Stomach (tissue), 9 donors: ENCODE measurements around the gene STK31. TPM values are rescaled to one million over a fixed set of nuclear protein-coding genes. Genes with fewer than 3 reads are reported as not detected.
"Not testable (repeated sequence)": the region's sequence is repeated elsewhere in the genome, so short reads cannot be mapped to it uniquely, and the experiment has no call there.

Experiments used
- DNase-seq, 2 donors: peaks; one replicate each; pipeline versions ENCODE4 v3.0.0 to v3.0.0-alpha.2; 2013 to 2019
- H3K27ac ChIP-seq, 5 donors: fragments of 200-600 bp in 4 of 5; sonication (generic) in 4 of 5; one replicate each; pipeline ENCODE4 v1.5.1; 2013 to 2019; ENCODE audit warnings: mild to moderate bottlenecking in 1 of 5, moderate library complexity in 1 of 5
- H3K27me3 ChIP-seq, 3 donors: fragments of 200-600 bp; sonication (generic); one replicate each; pipeline ENCODE4 v1.5.1; 2017 to 2019; ENCODE audit warnings: mixed run types in 1 of 3
- H3K36me3 ChIP-seq, 4 donors: fragments of 200-600 bp; sonication (generic); 1 replicate in 3 of 4; 2 replicates in 1 of 4; pipeline ENCODE4 v1.5.1; 2016 to 2019
- H3K4me1 ChIP-seq, 4 donors: fragments of 200-600 bp; sonication (generic); one replicate each; pipeline ENCODE4 v1.5.1; 2016 to 2019
- H3K4me3 ChIP-seq, 4 donors: fragments of 200-600 bp; sonication (generic) in 3 of 4; one replicate each; pipeline ENCODE4 v1.5.1; 2016 to 2019; ENCODE audit warnings: mild to moderate bottlenecking in 1 of 4
- H3K9me3 ChIP-seq, 4 donors: fragments of 200-600 bp; sonication (generic); one replicate each; pipeline ENCODE4 v1.5.1; 2016 to 2019
- EP300 ChIP-seq: sonication (generic); formaldehyde crosslinking; IDR thresholded peaks from one replicate; pipeline ENCODE4 v1.6.1; 2017; ENCODE audit warnings: antibody characterized with exemption
- POLR2A ChIP-seq, 4 donors: fragments of 450-650 bp; IDR thresholded peaks; one replicate each; pipeline ENCODE4 v1.6.1; 2016; ENCODE audit warnings: antibody characterized with exemption in 4 of 4, control low read depth in 2 of 4, mild to moderate bottlenecking in 1 of 4, moderate library complexity in 1 of 4
- POLR2AphosphoS5 ChIP-seq, 3 donors: sonication (generic); formaldehyde crosslinking; IDR thresholded peaks; one replicate each; pipeline ENCODE4 v1.6.1; 2016; ENCODE audit warnings: antibody characterized with exemption in 3 of 3
- WGBS, 5 donors: extraction: QIAGEN DNeasy Blood & Tissue Kit in 3 of 5; methylation state at CpG; one replicate each; pipeline versions ENCODE4 v1.1.5 to v1.1.7; 2013 to 2018; 5-methylcytosine and 5-hydroxymethylcytosine counted together
- intact Hi-C: fragments of 100-400 bp; cut with DNase I; formaldehyde crosslinking; loops from one replicate; pipeline ENCODE4 v1.15.1; 2023; ENCODE audit warnings: low total_unique reads
- polyA plus RNA-seq, 3 donors: library from polyadenylated mRNA; stranded (reverse); fragments of 200-250 nt; gene quantifications; one replicate each; pipeline ENCODE4 v1.2.3, GENCODE V29; 2013
- total RNA-seq, 5 donors: library from RNA; depleted of rRNA; stranded (reverse); fragments of >200 nt; gene quantifications; one replicate each; pipeline versions ENCODE4 v1.1.0 to v1.2.3, GENCODE V29; 2014 to 2016
- TF ChIP-seq, protein P1 (sequence below), 7 experiments: fragments of 450-650 bp in 4 of 7; fragments of 200-600 bp in 3 of 7; sonication (generic) in 3 of 7; IDR thresholded peaks; one replicate each; pipeline ENCODE4 v1.5.1; 2016 to 2019; ENCODE audit warnings: antibody characterized with exemption in 7 of 7, control low read depth in 2 of 7, mild to moderate bottlenecking in 1 of 7
- donor health status: healthy with polysubstance abuse.
- donor health status: Bipolar disorder and iron deficiency.
- donor health status: healthy.

Gene STK31
- total and polyA plus RNA-seq, 8 donors: 0.65 to 9.0 (median 1.8) TPM; not detected in 2

GRCh38 chr7:23833405-23833804 is 123.4 kb downstream of the STK31 start:
- WGBS, 5 donors: 83 to 90% (median 87%) methylated on average over 3 of the region's 3 CpGs

DNA sequence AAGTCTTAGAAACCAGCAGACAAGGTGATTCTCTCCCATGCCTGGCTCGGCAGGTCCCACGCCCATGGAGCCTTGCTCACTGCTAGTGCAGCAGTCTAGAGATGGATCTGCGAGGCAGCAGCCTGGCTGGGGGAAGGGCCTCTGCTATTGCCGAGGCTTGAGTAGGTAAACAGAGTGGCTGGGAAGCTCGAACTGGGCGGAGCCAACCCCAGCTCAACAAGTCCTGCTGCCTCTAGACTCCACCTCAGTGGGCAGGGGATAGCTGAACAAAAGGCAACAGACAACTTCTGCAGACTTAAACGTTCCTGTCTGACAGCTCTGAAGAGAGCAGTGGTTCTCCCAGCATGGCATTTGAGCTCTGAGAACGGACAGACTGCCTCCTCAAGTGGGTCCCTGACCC is 134.8 kb downstream of the STK31 start:
- H3K27ac ChIP-seq, intact Hi-C loops: not testable (repeated sequence)
- peak; percentile 42 to 64 for DNase-seq

More at GRCh38 chr7:23833405-23833804, 123.4 kb downstream of the STK31 start:
- Histone ChIP-seq H3K27ac (no peak overlapping the region), H3K4me1 (no peaks in the 10 kb centered on the region), H3K27me3 (no peaks in the 10 kb centered on the region), H3K9me3 (peaks cover 0 to 49% (median 26%) of the 10 kb centered on the region in 4 donors), H3K4me3 (no peak overlapping the region), H3K36me3 (no peaks in the 10 kb centered on the region)
- no peak for DNase-seq
- intact Hi-C loops: no loop called here
- TF ChIP-seq, protein P1, sequence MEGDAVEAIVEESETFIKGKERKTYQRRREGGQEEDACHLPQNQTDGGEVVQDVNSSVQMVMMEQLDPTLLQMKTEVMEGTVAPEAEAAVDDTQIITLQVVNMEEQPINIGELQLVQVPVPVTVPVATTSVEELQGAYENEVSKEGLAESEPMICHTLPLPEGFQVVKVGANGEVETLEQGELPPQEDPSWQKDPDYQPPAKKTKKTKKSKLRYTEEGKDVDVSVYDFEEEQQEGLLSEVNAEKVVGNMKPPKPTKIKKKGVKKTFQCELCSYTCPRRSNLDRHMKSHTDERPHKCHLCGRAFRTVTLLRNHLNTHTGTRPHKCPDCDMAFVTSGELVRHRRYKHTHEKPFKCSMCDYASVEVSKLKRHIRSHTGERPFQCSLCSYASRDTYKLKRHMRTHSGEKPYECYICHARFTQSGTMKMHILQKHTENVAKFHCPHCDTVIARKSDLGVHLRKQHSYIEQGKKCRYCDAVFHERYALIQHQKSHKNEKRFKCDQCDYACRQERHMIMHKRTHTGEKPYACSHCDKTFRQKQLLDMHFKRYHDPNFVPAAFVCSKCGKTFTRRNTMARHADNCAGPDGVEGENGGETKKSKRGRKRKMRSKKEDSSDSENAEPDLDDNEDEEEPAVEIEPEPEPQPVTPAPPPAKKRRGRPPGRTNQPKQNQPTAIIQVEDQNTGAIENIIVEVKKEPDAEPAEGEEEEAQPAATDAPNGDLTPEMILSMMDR (IDR thresholded peaks at IDR 0.05): no peak
- TF ChIP-seq POLR2AphosphoS5 (IDR thresholded peaks at IDR 0.05): no peak
- no peak for TF ChIP-seq POLR2A (IDR thresholded peaks at IDR 0.05)
- no peak for TF ChIP-seq EP300

DNA sequence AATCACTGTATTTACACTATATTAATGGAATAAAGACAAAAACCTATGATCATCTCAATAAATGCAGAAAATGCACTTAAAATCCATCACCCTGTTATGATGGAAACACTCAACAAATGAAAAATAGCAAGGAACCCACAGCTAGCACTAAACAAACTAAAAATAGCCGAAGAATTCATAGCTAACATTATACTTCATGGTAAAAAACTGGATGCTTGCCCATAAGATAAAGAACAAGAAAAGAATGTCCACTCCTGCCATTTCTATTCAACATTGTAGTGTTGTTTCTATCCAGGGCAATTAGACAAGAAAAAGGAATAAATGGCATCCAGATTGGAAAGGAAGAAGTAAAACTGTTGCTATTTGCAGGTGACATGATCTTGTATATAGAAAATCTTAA is 142.1 kb downstream of the STK31 start:
- TF ChIP-seq, protein P1 (IDR thresholded peaks at IDR 0.05): no peak
- TF ChIP-seq POLR2AphosphoS5 (IDR thresholded peaks at IDR 0.05) (no peak), POLR2A (IDR thresholded peaks at IDR 0.05) (no peak), EP300 (no peak)
- 0 to 42% (median 28%) methylated on average over 1 of the region's 1 CpG for WGBS, 5 donors
- Histone ChIP-seq H3K27ac (no peak overlapping the region), H3K9me3 (peaks cover 0 to 28% (median 15%) of the 10 kb centered on the region in 4 donors), H3K27me3 (no peaks in the 10 kb centered on the region), H3K4me3 (no peak overlapping the region), H3K4me1 (no peaks in the 10 kb centered on the region), H3K36me3 (no peaks in the 10 kb centered on the region)
- no peak for DNase-seq
- intact Hi-C loops: no loop called here

More for the DNA sequence above, 134.8 kb downstream of the STK31 start:
- H3K9me3 ChIP-seq: peaks cover 0 to 65% (median 42%) of the 10 kb centered on the region in 4 donors
- not testable (repeated sequence) for H3K4me3 ChIP-seq, H3K36me3 ChIP-seq, H3K27me3 ChIP-seq, H3K4me1 ChIP-seq
- WGBS, 5 donors: 32 to 65% (median 50%) methylated on average over 7 to 8 of the region's 8 CpGs

- no peaks in the 10 kb centered on the region for H3K4me1 ChIP-seq
- no peaks in the 10 kb centered on the region for H3K27me3 ChIP-seq
- H3K9me3 ChIP-seq: peaks cover 0 to 24% (median 12%) of the 10 kb centered on the region in 4 donors
- TF ChIP-seq EP300 (no peak), POLR2A (IDR thresholded peaks at IDR 0.05) (no peak), POLR2AphosphoS5 (IDR thresholded peaks at IDR 0.05) (no peak)
- TF ChIP-seq, protein P1 (IDR thresholded peaks at IDR 0.05): no peak
- no peak overlapping the region for H3K4me3 ChIP-seq
- no peak overlapping the region for H3K27ac ChIP-seq
- 57 to 92% (median 84%) methylated on average over 2 of the region's 2 CpGs for WGBS, 5 donors
- DNase-seq: no peak
- intact Hi-C loops: no loop called here
- no peaks in the 10 kb centered on the region for H3K36me3 ChIP-seq
Observed at GRCh38 chr7:23852988-23853387, 143.0 kb downstream of the STK31 start.

GRCh38 chr7:23863209-23863787 is 153.3 kb downstream of the STK31 start:
- intact Hi-C loops: no loop called here
- peak in 1 of 2 donors; percentile 65 for DNase-seq
- 42 to 72% (median 59%) methylated on average over 1 of the region's 1 CpG for WGBS, 5 donors

More at GRCh38 chr7:23863209-23863787, 153.3 kb downstream of the STK31 start:
- Histone ChIP-seq H3K36me3 (no peaks in the 10 kb centered on the region), H3K27ac (no peak overlapping the region), H3K4me3 (no peak overlapping the region), H3K4me1 (no peaks in the 10 kb centered on the region), H3K9me3 (no peaks in the 10 kb centered on the region), H3K27me3 (no peaks in the 10 kb centered on the region)
- TF ChIP-seq POLR2AphosphoS5 (IDR thresholded peaks at IDR 0.05): no peak
- TF ChIP-seq EP300: no peak
- no peak for TF ChIP-seq POLR2A (IDR thresholded peaks at IDR 0.05)
- TF ChIP-seq, protein P1 (IDR thresholded peaks at IDR 0.05): peak in 5 of 7 experiments; percentile 24 to 77 (median 53)
